ENCODE measurements around the gene FBXW11.

GRCh38 chr5:171861381-171861780, 145.1 kb downstream of the FBXW11 start:
- TF ChIP-seq POLR2A (IDR thresholded peaks at IDR 0.05) = no peak
- no peak for TF ChIP-seq CTCF (IDR thresholded peaks at IDR 0.05)
- no peak for TF ChIP-seq EP300 (IDR thresholded peaks at IDR 0.05; ENCODE audit: low read depth)
- TF ChIP-seq POLR2AphosphoS5 (IDR thresholded peaks at IDR 0.05) = no peak

Data from transverse colon (tissue), 4 donors.